ENCODE data around the gene POP4. TPM values are rescaled to one million over a fixed set of nuclear protein-coding genes. Genes with fewer than 3 reads are reported as not detected.

The POP4 gene
- total and polyA plus RNA-seq, 2 donors from 2014 or later: 60.5 to 87.9 TPM

- Histone ChIP-seq H3K27ac (ENCODE audit: low read depth in 2 of 2, low read length in 2 of 2) (peak overlapping the region; percentile 95), H3K9me3 (ENCODE audit: control insufficient read depth in 2 of 3, insufficient read depth in 1 of 3, low read length in 3 of 3) (no peaks in the 10 kb centered on the region), H3K27me3 (ENCODE audit: control insufficient read depth, insufficient read depth, low read length) (no peaks in the 10 kb centered on the region), H3K4me3 (ENCODE audit: low read length in 3 of 3) (peak overlapping the region; percentile 90 to 95 (median 94)), H3K4me1 (ENCODE audit: control insufficient read depth in 2 of 3, insufficient read depth in 2 of 3, low read depth in 1 of 3, low read length in 3 of 3) (peaks cover 0 to 9% (median 0%) of the 10 kb centered on the region in 3 donors), H3K9ac (ENCODE audit: low read length in 3 of 3) (peak overlapping the region; percentile 90 to 98 (median 93)), H3K36me3 (ENCODE audit: control insufficient read depth in 2 of 3, insufficient read depth in 3 of 3, low read length in 3 of 3) (peaks cover 3 to 12% (median 4%) of the 10 kb centered on the region in 3 donors)
- DNase-seq: no peak
- intact Hi-C loops (cut with DNase I): no loop called here
- no peak for FAIRE-seq
- TF ChIP-seq, protein P1, sequence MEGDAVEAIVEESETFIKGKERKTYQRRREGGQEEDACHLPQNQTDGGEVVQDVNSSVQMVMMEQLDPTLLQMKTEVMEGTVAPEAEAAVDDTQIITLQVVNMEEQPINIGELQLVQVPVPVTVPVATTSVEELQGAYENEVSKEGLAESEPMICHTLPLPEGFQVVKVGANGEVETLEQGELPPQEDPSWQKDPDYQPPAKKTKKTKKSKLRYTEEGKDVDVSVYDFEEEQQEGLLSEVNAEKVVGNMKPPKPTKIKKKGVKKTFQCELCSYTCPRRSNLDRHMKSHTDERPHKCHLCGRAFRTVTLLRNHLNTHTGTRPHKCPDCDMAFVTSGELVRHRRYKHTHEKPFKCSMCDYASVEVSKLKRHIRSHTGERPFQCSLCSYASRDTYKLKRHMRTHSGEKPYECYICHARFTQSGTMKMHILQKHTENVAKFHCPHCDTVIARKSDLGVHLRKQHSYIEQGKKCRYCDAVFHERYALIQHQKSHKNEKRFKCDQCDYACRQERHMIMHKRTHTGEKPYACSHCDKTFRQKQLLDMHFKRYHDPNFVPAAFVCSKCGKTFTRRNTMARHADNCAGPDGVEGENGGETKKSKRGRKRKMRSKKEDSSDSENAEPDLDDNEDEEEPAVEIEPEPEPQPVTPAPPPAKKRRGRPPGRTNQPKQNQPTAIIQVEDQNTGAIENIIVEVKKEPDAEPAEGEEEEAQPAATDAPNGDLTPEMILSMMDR (IDR thresholded peaks at IDR 0.05; ENCODE audit: borderline replicate concordance, extremely low read depth, insufficient read depth): no peak
Observed at GRCh38 chr19:29606420-29606747, 301 bp downstream of the POP4 start.

- no peaks in the 10 kb centered on the region for H3K9me3 ChIP-seq (ENCODE audit: control insufficient read depth in 2 of 3, insufficient read depth in 1 of 3, low read length in 3 of 3)
- no peak overlapping the region for H3K9ac ChIP-seq (ENCODE audit: low read length in 3 of 3)
- FAIRE-seq (no peak), DNase-seq (peak in 2 of 5 donors; percentile 45 to 56)
- no peak overlapping the region for H3K27ac ChIP-seq (ENCODE audit: low read depth in 2 of 2, low read length in 2 of 2)
- H3K4me1 ChIP-seq (ENCODE audit: control insufficient read depth in 2 of 3, insufficient read depth in 2 of 3, low read depth in 1 of 3, low read length in 3 of 3): peaks cover 0 to 9% (median 0%) of the 10 kb centered on the region in 3 donors
- no peaks in the 10 kb centered on the region for H3K27me3 ChIP-seq (ENCODE audit: control insufficient read depth, insufficient read depth, low read length)
- intact Hi-C loops (cut with DNase I): loop anchor here (10.0 kb wide), 1 partner anchor 105 kb away; the partner anchor contains the start of gene C19orf12
- TF ChIP-seq, protein P1 (IDR thresholded peaks at IDR 0.05; ENCODE audit: borderline replicate concordance, extremely low read depth, insufficient read depth): no peak
- H3K36me3 ChIP-seq (ENCODE audit: control insufficient read depth in 2 of 3, insufficient read depth in 3 of 3, low read length in 3 of 3): peaks cover 10 to 39% (median 23%) of the 10 kb centered on the region in 3 donors
- H3K4me3 ChIP-seq (ENCODE audit: low read length in 3 of 3): no peak overlapping the region
Observed at GRCh38 chr19:29609636-29610035, 3.6 kb downstream of the POP4 start.

GRCh38 chr19:29610213-29610573, 4.1 kb downstream of the POP4 start:
- H3K9ac ChIP-seq (ENCODE audit: low read length in 3 of 3): no peak overlapping the region
- H3K27me3 ChIP-seq (ENCODE audit: control insufficient read depth, insufficient read depth, low read length): no peaks in the 10 kb centered on the region
- DNase-seq (peak in 1 of 5 donors; percentile 78), FAIRE-seq (no peak)
- no peak overlapping the region for H3K4me3 ChIP-seq (ENCODE audit: low read length in 3 of 3)
- TF ChIP-seq, protein P1 (IDR thresholded peaks at IDR 0.05; ENCODE audit: borderline replicate concordance, extremely low read depth, insufficient read depth): no peak
- intact Hi-C loops (cut with DNase I): loop anchor here (10.0 kb wide), 1 partner anchor 105 kb away; the partner anchor contains the start of gene C19orf12
- no peak overlapping the region for H3K27ac ChIP-seq (ENCODE audit: low read depth in 2 of 2, low read length in 2 of 2)
- peaks cover 0 to 8% (median 0%) of the 10 kb centered on the region in 3 donors for H3K4me1 ChIP-seq (ENCODE audit: control insufficient read depth in 2 of 3, insufficient read depth in 2 of 3, low read depth in 1 of 3, low read length in 3 of 3)
- H3K36me3 ChIP-seq (ENCODE audit: control insufficient read depth in 2 of 3, insufficient read depth in 3 of 3, low read length in 3 of 3): peaks cover 10 to 39% (median 23%) of the 10 kb centered on the region in 3 donors
- no peaks in the 10 kb centered on the region for H3K9me3 ChIP-seq (ENCODE audit: control insufficient read depth in 2 of 3, insufficient read depth in 1 of 3, low read length in 3 of 3)

Measured in kidney (tissue), 14 donors.